GM12878 (cell line): Measurements from ENCODE around the gene MAP1LC3A. TPM values are rescaled to one million over a fixed set of nuclear protein-coding genes. Genes with fewer than 3 reads are reported as not detected.

Source experiments
- ATF7 ChIP-seq: fragments of 450-650 bp; IDR thresholded peaks from 2 replicates; pipeline ENCODE4 v1.6.1; 2016; ENCODE audit warnings: low read depth, mild to moderate bottlenecking
- BCL11A ChIP-seq: IDR thresholded peaks from 2 replicates; pipeline ENCODE4 v1.6.1; 2011; ENCODE audit warnings: low read depth, low read length
- ESRRA ChIP-seq: IDR thresholded peaks from 2 replicates; pipeline ENCODE4 v1.6.1; 2012; ENCODE audit warnings: mild to moderate bottlenecking, low read length, improper control_type of control experiment
- JUNB ChIP-seq: IDR thresholded peaks from 2 replicates; pipeline ENCODE4 v1.6.1; 2016; ENCODE audit warnings: antibody characterized with exemption, mild to moderate bottlenecking
- NBN ChIP-seq: fragments of 450-650 bp; IDR thresholded peaks from 2 replicates; pipeline ENCODE4 v1.6.1; 2016
- SUZ12 ChIP-seq: fragments of 200-600 bp; sonication (generic); IDR thresholded peaks from one replicate; pipeline ENCODE4 v1.6.1; 2018; ENCODE audit warnings: antibody characterized with exemption, mild to moderate bottlenecking; ENCODE audit not compliant: unreplicated experiment
- TCF3 ChIP-seq: IDR thresholded peaks from 2 replicates; pipeline ENCODE4 v1.6.1; 2012; ENCODE audit warnings: low read depth, mild to moderate bottlenecking, low read length, borderline replicate concordance; ENCODE audit not compliant: insufficient read depth
- YBX1 ChIP-seq: fragments of 450-650 bp; IDR thresholded peaks from 2 replicates; pipeline ENCODE4 v1.6.1; 2016; ENCODE audit warnings: antibody characterized with exemption
- polyA plus RNA-seq, 11 experiments: library from polyadenylated mRNA; depleted of rRNA in 4 of 11; unstranded in 6 of 11; stranded (reverse) in 5 of 11; fragments of >200 nt; fragmentation: Nextera tagmentation in 4 of 11; fragmentation: Illumina TruSeq in 1 of 11; extraction: Ambion mirVana in 4 of 11; extraction: Trizol in 1 of 11; gene quantifications; 1 replicate in 1 of 11; 2 replicates in 10 of 11; pipeline versions ENCODE4 v1.2.1 to v1.2.3, GENCODE V29; 2011 to 2016; ENCODE audit warnings: inconsistent platforms in 2 of 11, missing spikeins in 2 of 11, low read depth in 1 of 11
- total RNA-seq, 4 experiments: library from RNA; depleted of rRNA in 3 of 4; stranded (reverse); fragments of >200 nt in 3 of 4; fragmentation: Illumina TruSeq in 1 of 4; extraction: Trizol in 1 of 4; gene quantifications; 2 replicates each; pipeline versions ENCODE4 v1.2.1 to v1.2.3, GENCODE V29; 2013 to 2021
- TF ChIP-seq, protein P1 (sequence below): IDR thresholded peaks from 2 replicates; pipeline ENCODE4 v1.6.1; 2011; ENCODE audit warnings: borderline replicate concordance, low read depth, mild to moderate bottlenecking, moderate library complexity, mixed read lengths, low read length; ENCODE audit not compliant: insufficient read depth; ENCODE audit errors: extremely low read length
- TF ChIP-seq, protein P2 (sequence below): IDR thresholded peaks from 2 replicates; pipeline ENCODE4 v1.6.1; 2012; ENCODE audit warnings: improper control_type of control experiment, low read depth, low read length; ENCODE audit not compliant: insufficient replicate concordance
- TF ChIP-seq, protein P3 (sequence below): fragments of 450-650 bp; IDR thresholded peaks from 2 replicates; pipeline ENCODE4 v1.6.1; 2016; ENCODE audit warnings: mild to moderate bottlenecking, moderate library complexity, borderline replicate concordance
- TF ChIP-seq, protein P4 (sequence below): fragments of 450-650 bp; conservative IDR thresholded peaks from 2 replicates; pipeline ENCODE4 v1.6.1; 2017; ENCODE audit warnings: mild to moderate bottlenecking, moderate library complexity
- TF ChIP-seq, protein P5 (sequence below): fragments of 450-650 bp; IDR thresholded peaks from 2 replicates; pipeline ENCODE4 v1.6.1; 2016; ENCODE audit warnings: mild to moderate bottlenecking

The MAP1LC3A gene
- total and polyA plus RNA-seq, 10 of the 15 experiments (the other 5 are each of a cell fraction or from before 2014, with no cell fraction given), result 0.27 to 1.2 (median 0.39) TPM; not detected in 4

DNA sequence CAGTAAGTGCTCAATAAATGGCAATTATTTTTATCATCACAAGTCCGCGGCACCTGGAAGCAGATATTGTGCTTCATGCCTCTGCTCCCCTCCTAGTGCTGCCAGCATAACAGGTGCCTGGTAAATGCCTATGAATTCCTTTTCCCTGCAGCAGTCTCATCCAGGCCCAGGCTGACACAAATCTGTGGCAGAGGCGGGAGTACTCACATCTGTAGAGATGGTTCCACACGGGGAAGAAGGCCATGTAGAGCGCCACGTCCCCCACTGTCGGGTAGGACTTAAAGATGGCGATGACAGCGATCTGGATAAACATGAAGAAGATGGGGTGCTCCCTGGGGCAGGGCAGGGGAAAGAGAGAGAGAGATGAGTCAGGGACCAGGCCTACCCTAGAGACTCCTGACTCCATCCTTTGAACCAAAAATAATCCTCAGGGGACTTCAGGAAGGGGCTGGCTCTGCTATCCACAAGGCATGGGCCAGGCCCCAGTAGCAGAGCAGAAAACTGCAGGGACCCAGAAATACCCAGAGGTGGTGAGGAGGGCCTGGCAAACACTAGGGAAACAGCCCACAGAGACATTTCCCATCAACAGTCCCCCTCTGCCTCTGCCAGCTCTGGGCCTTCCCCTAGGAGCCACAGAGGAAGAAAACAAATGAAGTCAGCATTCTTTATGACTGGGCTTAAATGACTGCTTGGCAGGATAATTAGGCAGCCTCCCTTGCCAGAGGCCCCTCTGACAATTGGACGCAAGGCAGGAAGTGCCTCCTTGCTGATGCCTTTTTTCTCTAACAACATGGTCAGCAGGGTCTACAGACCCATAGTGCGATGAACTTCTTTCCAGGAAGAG, 23.0 kb downstream of the MAP1LC3A start (continued):
- TF ChIP-seq SUZ12 (no peak), ESRRA (no peak), ATF7 (peak; percentile 79), JUNB (peak; percentile 73), TCF3 (no peak), YBX1 (no peak), NBN (peak; percentile 26; the same call in 1 of the 2 replicates), BCL11A (peak; percentile 60)
- TF ChIP-seq, protein P1, sequence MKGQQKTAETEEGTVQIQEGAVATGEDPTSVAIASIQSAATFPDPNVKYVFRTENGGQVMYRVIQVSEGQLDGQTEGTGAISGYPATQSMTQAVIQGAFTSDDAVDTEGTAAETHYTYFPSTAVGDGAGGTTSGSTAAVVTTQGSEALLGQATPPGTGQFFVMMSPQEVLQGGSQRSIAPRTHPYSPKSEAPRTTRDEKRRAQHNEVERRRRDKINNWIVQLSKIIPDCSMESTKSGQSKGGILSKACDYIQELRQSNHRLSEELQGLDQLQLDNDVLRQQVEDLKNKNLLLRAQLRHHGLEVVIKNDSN, result no peak
- TF ChIP-seq, protein P2, sequence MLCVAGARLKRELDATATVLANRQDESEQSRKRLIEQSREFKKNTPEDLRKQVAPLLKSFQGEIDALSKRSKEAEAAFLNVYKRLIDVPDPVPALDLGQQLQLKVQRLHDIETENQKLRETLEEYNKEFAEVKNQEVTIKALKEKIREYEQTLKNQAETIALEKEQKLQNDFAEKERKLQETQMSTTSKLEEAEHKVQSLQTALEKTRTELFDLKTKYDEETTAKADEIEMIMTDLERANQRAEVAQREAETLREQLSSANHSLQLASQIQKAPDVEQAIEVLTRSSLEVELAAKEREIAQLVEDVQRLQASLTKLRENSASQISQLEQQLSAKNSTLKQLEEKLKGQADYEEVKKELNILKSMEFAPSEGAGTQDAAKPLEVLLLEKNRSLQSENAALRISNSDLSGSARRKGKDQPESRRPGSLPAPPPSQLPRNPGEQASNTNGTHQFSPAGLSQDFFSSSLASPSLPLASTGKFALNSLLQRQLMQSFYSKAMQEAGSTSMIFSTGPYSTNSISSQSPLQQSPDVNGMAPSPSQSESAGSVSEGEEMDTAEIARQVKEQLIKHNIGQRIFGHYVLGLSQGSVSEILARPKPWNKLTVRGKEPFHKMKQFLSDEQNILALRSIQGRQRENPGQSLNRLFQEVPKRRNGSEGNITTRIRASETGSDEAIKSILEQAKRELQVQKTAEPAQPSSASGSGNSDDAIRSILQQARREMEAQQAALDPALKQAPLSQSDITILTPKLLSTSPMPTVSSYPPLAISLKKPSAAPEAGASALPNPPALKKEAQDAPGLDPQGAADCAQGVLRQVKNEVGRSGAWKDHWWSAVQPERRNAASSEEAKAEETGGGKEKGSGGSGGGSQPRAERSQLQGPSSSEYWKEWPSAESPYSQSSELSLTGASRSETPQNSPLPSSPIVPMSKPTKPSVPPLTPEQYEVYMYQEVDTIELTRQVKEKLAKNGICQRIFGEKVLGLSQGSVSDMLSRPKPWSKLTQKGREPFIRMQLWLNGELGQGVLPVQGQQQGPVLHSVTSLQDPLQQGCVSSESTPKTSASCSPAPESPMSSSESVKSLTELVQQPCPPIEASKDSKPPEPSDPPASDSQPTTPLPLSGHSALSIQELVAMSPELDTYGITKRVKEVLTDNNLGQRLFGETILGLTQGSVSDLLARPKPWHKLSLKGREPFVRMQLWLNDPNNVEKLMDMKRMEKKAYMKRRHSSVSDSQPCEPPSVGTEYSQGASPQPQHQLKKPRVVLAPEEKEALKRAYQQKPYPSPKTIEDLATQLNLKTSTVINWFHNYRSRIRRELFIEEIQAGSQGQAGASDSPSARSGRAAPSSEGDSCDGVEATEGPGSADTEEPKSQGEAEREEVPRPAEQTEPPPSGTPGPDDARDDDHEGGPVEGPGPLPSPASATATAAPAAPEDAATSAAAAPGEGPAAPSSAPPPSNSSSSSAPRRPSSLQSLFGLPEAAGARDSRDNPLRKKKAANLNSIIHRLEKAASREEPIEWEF, result no peak
- TF ChIP-seq, protein P3, sequence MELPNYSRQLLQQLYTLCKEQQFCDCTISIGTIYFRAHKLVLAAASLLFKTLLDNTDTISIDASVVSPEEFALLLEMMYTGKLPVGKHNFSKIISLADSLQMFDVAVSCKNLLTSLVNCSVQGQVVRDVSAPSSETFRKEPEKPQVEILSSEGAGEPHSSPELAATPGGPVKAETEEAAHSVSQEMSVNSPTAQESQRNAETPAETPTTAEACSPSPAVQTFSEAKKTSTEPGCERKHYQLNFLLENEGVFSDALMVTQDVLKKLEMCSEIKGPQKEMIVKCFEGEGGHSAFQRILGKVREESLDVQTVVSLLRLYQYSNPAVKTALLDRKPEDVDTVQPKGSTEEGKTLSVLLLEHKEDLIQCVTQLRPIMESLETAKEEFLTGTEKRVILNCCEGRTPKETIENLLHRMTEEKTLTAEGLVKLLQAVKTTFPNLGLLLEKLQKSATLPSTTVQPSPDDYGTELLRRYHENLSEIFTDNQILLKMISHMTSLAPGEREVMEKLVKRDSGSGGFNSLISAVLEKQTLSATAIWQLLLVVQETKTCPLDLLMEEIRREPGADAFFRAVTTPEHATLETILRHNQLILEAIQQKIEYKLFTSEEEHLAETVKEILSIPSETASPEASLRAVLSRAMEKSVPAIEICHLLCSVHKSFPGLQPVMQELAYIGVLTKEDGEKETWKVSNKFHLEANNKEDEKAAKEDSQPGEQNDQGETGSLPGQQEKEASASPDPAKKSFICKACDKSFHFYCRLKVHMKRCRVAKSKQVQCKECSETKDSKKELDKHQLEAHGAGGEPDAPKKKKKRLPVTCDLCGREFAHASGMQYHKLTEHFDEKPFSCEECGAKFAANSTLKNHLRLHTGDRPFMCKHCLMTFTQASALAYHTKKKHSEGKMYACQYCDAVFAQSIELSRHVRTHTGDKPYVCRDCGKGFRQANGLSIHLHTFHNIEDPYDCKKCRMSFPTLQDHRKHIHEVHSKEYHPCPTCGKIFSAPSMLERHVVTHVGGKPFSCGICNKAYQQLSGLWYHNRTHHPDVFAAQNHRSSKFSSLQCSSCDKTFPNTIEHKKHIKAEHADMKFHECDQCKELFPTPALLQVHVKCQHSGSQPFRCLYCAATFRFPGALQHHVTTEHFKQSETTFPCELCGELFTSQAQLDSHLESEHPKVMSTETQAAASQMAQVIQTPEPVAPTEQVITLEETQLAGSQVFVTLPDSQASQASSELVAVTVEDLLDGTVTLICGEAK, result no peak
- TF ChIP-seq, protein P4, sequence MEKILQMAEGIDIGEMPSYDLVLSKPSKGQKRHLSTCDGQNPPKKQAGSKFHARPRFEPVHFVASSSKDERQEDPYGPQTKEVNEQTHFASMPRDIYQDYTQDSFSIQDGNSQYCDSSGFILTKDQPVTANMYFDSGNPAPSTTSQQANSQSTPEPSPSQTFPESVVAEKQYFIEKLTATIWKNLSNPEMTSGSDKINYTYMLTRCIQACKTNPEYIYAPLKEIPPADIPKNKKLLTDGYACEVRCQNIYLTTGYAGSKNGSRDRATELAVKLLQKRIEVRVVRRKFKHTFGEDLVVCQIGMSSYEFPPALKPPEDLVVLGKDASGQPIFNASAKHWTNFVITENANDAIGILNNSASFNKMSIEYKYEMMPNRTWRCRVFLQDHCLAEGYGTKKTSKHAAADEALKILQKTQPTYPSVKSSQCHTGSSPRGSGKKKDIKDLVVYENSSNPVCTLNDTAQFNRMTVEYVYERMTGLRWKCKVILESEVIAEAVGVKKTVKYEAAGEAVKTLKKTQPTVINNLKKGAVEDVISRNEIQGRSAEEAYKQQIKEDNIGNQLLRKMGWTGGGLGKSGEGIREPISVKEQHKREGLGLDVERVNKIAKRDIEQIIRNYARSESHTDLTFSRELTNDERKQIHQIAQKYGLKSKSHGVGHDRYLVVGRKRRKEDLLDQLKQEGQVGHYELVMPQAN, result no peak
- TF ChIP-seq, protein P5, sequence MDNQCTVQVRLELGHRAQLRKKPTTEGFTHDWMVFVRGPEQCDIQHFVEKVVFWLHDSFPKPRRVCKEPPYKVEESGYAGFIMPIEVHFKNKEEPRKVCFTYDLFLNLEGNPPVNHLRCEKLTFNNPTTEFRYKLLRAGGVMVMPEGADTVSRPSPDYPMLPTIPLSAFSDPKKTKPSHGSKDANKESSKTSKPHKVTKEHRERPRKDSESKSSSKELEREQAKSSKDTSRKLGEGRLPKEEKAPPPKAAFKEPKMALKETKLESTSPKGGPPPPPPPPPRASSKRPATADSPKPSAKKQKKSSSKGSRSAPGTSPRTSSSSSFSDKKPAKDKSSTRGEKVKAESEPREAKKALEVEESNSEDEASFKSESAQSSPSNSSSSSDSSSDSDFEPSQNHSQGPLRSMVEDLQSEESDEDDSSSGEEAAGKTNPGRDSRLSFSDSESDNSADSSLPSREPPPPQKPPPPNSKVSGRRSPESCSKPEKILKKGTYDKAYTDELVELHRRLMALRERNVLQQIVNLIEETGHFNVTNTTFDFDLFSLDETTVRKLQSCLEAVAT, result no peak
